Fibroblast of skin of left quadriceps (primary cell): ENCODE data around the gene SYNDIG1.

ENCODE experiments used
- DNase-seq, 2 experiments: peaks; one replicate each; pipeline ENCODE4 v3.0.0-alpha.2; 2013; ENCODE audit warnings: low read depth in 2 of 2

SYNDIG1 gene

DNA sequence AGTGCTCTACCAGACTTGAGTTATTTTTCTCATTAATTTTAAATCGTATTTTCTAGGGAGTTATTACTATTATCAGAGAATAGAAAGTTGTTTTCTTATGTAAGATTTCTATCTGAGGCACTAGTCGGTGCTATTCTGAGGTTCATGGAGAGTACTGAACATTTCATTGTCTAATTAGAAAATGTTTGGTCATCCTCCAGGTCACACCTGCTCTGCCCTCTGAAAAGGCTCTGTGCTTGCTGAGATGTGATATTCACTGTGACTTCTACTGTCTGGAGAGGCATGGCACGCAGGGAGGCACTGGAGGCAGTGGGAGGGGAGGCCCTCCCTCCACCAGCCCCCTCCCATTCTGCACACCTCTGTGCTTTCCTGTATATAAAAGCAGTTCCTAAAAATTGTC lies 3.0 kb downstream of the SYNDIG1 start:
- no peak for DNase-seq

- no peak for DNase-seq
Measured at GRCh38 chr20:24473435-24474223, 4.2 kb downstream of the SYNDIG1 start.

GRCh38 chr20:24477831-24478547 lies 8.6 kb downstream of the SYNDIG1 start:
- DNase-seq, result no peak

DNA sequence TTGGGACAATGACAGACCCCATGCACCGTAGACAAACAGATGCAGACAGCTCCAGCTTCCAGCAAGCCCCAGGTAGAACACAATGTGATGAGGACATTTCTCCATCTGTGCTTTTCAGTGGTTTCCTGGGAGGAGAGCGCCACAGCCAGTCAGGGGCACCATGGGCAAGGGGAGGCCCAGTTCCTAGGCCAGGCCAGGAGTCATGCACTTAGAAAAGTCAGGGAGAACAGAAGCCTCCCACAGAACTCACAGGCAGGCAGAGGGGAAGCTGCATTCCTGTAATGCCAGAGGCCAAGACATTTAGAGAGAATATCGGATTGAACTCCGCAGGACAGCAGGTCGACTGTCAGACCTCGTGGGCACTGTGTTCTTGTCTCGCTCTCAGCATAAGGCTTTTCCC lies 9.2 kb downstream of the SYNDIG1 start:
- no peak for DNase-seq

DNA sequence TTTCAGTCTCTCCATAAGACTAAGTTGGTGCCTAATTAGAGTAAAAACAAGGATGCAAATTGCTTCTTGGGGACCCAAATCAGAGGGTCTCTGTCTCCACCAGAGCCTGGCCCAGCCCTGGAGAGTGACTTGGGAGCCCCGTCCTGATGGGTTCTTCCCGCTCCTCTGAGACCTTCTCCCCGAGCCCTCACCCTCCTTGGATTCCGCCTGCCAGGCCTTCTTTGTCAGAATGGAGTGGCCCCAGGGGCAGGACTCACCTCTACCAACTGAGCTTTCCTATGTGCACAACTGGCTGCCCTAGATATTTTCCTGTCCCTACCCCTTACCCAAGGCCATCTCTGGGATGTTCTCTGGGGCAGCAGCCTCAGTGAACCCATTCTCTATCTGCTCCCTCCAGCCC lies 9.7 kb downstream of the SYNDIG1 start:
- DNase-seq, result no peak

DNA sequence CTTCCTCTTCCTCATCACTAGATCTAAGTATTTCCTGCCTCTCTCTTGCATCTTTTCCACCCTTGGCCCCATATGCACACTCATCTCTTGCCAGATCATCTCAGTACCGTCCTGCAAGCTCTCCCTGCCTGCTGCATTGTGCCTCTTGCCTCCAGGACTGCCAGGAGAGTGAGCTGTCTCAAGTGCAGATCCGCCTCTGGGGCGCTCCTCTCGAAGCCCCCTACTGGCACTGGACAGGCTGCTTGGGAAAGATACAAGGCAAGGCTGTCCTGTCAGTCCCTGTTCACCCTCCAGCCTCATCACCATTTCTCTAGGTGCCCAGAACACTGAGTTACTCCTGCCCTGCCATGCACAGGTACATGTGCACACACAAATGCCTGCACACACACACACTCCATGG lies 10.2 kb downstream of the SYNDIG1 start:
- DNase-seq, result no peak

DNA sequence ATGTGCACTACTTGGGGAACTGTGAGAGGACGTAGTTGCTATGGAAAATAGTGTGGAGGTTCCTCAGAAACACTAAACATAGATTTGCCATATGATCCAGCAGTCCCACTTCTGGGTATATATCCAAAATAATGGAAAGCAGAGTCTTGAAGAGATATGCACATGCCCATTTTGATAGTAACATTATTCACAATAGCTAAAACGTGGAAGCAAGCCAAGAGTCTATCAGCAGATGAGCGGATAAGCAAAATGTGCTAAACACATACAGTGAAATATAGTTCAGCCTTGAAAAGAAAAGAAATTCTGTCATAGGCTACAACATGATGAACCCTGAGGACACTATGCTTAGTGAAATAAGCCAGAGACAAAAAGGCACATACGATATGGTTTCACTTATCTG lies 11.1 kb downstream of the SYNDIG1 start:
- no peak for DNase-seq

- no peak for DNase-seq
Measured at GRCh38 chr20:24481173-24481572, 11.7 kb downstream of the SYNDIG1 start.

- no peak for DNase-seq
Measured at GRCh38 chr20:24483435-24484080, 14.1 kb downstream of the SYNDIG1 start.

DNA sequence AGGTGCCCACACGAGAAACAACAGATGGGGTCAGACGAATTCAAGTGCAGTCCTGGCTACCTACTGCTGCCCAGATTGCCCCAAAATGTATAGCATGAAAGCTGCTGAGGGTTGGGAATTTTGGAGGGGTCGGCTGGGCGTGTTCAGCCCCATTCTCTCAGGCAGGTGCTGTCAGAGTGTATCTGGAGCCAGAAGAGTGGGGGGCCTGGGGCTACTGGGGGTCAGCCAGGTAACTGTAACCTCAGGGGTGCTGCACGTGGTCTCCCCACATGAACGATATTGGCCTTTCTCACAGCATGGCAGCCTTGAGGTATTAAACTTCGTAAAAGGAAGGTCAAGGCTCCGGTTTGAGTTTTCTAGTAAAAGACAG lies 14.6 kb downstream of the SYNDIG1 start:
- no peak for DNase-seq

DNA sequence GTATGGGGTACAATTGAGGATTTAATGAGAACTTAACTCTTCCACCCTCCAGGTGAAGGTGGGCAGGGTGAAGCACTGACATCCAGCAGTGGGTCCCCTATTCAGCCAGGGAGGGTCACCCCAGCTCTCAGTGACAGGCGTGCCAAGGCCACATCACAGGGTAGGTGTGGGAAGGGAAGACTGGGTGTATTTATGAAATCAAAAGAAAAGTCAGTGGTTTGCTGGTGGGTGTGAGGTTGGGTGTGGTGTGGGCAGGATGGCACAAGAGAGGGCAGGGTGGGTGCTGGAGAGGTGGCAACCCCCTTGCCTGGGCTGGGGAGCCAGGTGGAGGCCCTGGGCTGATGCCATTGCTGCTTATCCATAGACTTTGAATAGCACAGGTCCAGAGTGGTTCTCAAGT lies 16.6 kb downstream of the SYNDIG1 start:
- DNase-seq, result no peak

DNA sequence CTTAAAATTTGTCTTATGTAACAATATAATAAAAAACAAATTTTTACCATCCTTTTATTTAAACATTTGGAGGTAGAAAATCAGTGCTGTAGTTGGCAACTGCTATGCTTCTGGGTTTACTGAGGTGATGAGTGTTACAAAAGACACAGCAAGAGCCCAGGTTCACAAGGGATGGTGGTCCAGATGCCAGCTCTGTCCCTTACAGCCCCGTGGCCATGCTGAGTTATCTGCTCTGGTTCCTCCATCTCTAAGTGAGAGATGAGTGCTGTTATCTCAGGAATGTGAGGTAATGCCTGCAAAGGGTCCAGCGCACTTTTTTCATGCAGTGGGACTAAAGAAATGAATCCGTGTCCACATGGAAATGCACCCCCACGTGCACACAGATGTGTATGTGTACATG lies 17.8 kb downstream of the SYNDIG1 start:
- DNase-seq, result no peak

- no peak for DNase-seq
Measured at GRCh38 chr20:24487648-24488047, 18.2 kb downstream of the SYNDIG1 start.

DNA sequence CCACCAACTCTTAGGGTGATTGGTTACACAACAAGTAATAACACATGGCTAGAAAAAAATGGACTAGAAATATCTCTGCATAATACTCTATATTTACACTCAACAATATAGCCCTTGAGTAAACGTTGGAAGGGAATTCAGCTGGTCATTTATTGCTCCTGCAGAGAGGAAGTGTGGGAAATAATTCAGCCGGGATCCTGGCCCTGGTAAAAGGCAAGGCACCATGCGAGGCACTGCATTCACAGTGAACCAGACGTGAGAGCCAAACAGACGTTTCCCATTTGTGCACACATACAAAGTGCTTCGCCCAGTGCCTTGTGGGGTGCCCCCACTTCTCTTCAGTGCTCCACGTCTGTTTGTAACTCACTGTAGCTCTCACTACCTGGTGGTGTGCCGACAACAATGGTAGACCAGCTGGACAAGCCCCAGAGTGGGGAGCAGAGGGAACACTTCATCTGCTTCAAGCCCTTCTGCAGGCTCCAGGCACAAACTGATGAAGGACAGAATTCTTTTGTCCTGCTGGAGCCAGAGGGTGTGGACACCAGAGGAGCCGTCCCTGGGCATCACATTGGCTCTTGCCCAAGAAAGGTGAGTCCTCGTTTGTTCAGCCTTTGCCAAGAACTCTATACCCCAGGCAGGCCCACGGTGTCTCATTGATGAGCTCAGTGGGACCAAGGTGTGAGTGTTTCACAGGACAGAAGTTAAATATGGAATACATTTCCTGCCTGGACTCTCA lies 18.8 kb downstream of the SYNDIG1 start:
- no peak for DNase-seq

GRCh38 chr20:24488800-24489175 lies 19.4 kb downstream of the SYNDIG1 start:
- no peak for DNase-seq

- no peak for DNase-seq
Measured at GRCh38 chr20:24489193-24489592, 19.8 kb downstream of the SYNDIG1 start.

DNA sequence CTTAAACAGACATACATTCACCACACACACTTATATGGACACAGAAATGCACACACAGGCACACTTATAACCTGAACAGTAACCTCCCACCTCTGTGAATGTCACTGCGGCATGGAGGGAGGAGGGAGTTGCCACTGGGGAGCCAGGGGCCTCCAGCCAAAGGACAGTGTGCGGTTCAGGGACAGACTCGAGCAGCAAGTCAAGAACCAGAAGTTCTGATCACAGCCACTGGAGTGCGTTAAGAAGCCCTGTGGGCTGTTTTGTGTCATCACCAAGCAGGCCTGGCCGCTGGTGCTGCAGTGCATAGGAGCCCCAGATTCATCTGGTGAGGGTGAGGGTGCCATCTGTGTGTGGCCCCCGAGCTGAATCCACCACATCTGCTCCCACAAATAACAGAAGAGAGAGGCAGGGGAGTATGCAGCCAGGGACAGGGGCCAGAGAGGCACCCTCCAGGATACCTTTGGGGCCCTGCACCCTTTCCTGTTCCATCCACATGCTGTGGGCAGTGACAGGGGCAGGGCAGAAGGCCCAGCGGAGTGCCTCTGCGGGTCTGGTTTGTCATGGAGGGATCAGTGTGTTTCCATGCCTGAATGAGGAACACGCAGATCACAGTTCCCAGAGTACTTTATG lies 20.3 kb downstream of the SYNDIG1 start:
- no peak for DNase-seq

- DNase-seq, result no peak
Measured at GRCh38 chr20:24490598-24490997, 21.2 kb downstream of the SYNDIG1 start.

DNA sequence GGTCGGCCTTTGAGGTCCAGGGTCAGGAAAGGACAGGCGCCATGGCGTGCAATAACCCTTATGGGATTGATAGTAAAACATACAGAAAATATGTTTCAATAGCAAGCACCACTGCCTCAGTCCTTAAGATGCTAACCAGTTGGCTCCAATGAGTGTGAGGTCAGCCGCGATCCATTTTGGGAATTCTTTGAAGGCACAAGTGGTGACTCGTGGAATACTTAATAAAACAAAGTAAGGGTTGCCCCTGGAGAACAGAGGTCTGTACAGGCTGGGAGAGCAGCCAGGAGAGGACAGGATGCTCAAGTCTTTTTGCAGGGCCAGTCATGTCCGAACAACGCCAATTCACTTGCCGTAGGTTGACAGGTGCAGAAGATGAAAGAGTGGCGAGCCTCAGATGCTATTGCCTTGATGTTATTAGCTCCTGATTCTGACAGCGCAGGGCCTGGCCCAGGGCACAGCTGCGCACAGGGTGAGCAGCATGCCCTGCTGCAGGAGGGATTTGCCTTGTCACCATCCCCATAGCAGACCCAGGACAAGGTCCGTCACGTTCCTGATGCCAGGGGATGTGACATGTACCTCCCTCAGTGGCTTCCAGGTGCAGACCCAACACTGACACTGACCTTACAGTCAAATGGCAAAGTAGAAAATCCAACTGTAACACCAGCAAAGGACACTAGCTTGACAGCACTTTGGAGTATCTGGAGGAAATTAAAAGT lies 21.8 kb downstream of the SYNDIG1 start:
- DNase-seq, result no peak

GRCh38 chr20:24492031-24492607 lies 22.7 kb downstream of the SYNDIG1 start:
- no peak for DNase-seq

GRCh38 chr20:24492698-24493097 lies 23.3 kb downstream of the SYNDIG1 start:
- DNase-seq, result no peak
